GM21390 (cell line): ENCODE results near the gene L1CAM.

Experiments used
- ATAC-seq: cut with Tn5 transposase; IDR thresholded peaks from one replicate; pipeline ENCODE4 v1.9.1; 2021; ENCODE audit not compliant: unreplicated experiment

Gene L1CAM, protein sequence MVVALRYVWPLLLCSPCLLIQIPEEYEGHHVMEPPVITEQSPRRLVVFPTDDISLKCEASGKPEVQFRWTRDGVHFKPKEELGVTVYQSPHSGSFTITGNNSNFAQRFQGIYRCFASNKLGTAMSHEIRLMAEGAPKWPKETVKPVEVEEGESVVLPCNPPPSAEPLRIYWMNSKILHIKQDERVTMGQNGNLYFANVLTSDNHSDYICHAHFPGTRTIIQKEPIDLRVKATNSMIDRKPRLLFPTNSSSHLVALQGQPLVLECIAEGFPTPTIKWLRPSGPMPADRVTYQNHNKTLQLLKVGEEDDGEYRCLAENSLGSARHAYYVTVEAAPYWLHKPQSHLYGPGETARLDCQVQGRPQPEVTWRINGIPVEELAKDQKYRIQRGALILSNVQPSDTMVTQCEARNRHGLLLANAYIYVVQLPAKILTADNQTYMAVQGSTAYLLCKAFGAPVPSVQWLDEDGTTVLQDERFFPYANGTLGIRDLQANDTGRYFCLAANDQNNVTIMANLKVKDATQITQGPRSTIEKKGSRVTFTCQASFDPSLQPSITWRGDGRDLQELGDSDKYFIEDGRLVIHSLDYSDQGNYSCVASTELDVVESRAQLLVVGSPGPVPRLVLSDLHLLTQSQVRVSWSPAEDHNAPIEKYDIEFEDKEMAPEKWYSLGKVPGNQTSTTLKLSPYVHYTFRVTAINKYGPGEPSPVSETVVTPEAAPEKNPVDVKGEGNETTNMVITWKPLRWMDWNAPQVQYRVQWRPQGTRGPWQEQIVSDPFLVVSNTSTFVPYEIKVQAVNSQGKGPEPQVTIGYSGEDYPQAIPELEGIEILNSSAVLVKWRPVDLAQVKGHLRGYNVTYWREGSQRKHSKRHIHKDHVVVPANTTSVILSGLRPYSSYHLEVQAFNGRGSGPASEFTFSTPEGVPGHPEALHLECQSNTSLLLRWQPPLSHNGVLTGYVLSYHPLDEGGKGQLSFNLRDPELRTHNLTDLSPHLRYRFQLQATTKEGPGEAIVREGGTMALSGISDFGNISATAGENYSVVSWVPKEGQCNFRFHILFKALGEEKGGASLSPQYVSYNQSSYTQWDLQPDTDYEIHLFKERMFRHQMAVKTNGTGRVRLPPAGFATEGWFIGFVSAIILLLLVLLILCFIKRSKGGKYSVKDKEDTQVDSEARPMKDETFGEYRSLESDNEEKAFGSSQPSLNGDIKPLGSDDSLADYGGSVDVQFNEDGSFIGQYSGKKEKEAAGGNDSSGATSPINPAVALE

DNA sequence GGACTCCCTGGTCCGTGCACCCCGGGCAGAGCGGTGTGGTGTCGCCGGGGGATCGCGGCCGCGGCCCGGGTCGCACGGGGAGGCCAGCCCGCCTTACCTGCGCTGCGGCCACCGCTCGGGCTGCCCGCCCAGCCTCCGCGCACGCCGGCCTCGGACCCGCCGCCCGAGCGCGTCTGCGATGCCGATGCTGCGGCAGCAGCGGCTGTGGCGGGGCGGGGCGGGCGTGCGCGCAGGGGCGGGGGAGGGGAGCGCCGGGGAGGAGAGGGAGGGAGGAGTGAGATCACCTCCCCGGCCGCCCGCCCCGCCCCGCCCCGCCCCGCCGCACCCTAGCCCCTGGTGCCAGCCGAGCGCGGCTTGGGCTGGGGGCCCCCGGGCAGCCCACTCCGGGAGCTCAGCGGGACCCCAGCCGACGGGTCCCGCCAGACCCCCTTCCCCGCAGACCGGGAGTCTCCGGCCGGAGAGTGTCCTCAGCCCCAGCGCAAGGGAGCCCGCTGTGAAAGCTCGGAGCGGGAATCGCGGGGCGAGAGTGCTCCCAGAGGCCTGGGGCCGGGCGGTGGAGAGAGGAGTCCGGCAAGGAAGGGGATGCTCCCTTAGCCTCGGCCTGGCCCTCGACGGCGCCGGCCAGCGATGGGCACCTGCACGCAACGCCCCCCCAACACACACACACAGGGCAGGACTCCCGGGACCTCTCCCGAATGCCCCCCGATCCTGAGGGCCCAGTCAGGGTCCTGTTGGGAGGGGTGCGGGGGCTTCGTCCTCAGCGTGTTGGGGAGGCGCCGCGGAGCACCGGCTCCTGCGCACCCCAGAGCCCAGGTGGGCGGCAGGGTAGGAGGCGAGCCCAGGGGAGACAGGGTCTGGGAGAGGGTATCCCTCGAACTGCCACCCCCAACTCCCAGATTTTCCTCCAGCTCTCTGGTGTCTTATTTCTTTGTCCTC is at the start of gene L1CAM:
TSS of gene L1CAM (minus strand) at position 206 of the 936 bp plus-strand sequence. CDS start 10,337 bp downstream, outside the sequence.
- no peak for ATAC-seq

DNA sequence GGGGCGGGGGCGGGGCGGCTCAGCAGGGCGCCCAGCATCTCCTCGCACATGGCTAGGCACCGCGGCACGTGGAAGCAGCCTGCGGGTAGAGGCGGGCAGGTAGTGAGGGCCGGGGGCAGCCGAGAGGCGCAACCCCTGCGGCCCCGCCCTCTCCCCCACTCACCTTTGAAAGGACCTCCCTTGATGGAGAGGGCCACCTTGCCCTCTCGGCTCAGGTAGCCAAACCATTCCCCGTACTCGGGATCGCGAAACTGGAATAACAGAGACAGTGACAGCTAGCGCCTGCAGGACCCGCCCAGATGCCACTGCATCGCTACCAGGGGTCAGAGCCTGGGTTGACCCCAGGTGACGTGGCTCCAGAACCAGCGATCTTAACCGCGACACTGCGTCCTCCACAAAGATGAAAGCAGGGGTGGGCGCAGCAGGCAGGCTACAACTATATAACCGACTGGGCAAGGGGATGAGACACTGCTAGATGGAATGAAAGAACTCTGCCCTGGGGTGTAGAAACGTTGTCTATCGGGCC is 49.4 kb upstream of the L1CAM start:
- peak; percentile 1 for ATAC-seq

DNA sequence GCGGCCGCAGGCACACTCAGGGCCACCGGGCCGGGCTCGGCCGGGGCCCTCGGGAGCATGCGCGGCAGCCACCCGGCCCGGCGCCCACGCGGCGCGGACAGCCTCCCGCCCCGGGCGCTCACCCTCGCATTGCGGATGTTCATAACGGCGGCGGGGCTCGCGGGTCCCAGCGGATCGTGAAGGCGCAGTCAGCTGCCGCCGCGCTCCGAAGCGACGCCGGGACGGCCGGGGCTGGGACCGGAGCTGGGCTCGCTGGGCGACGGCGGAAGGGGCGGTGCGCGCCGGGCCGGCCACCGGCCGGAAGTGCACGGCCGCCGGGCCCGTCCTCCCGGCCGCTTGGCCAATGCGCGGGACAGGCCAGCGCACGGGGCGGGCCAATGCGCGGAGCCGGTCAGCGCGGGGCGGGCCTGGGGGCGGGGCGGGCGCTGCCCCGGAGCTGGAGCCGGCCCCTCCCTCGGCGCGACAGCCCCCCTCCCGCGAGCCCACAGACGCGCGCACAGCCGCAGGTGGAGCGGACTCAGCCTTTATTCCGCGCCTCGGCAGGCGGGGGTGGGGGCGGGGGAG is 48.9 kb upstream of the L1CAM start, which contains the start of gene NAA10:
TSS of gene NAA10 (minus strand) at position 276 of the 564 bp plus-strand sequence. CDS start at position 143, 133 bp downstream.
- ATAC-seq: peak; percentile 89

DNA sequence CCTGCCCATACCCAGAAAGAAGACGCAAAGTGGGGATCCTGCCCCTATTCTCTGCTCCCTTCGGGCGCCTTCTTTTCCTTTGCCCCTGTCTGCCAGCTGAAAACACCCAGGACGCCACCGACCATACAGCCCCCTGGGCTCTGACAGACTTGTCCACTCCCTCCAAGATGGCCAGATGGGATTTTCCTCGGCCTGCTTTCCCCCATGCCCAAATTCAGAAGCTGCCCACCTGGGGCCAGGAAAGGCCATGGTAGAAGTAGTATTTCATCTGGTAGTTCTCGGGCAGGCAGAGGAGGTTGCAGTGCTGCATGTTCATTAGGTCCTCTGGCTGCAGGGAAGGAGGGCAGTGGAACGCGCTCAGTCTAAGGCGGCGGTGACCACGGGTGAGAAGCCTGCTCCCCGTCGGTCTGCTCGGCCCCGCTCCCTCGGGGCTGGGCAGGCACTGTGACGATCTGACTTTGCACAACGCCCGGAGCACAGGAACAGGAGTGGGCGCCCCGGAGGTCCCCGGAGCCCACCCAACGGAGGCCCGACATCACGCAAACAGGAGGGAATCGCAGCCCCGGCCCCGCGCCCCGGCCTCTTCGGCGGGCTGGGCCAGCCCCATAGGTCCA is 48.3 kb upstream of the L1CAM start:
- peak; percentile 18 for ATAC-seq

DNA sequence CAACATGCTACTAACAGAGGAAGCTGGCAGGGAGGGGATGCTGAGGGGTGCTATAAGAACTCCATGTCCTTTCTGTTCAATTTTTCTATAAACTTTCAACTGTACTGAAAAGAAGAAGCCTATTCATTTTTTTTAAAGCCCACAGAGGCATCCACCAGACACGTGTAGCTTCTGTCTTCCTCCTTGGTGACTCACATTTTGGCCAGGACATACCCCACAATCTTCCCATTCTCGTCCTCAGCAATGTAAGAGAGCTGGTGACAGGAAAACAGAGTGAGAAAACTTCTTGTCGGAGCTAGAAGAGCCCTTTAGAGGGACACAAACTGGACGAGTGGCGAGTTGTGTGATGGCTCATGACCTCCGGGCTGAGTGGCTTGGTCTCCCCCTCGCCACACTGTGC is 47.8 kb upstream of the L1CAM start:
- ATAC-seq: no peak

DNA sequence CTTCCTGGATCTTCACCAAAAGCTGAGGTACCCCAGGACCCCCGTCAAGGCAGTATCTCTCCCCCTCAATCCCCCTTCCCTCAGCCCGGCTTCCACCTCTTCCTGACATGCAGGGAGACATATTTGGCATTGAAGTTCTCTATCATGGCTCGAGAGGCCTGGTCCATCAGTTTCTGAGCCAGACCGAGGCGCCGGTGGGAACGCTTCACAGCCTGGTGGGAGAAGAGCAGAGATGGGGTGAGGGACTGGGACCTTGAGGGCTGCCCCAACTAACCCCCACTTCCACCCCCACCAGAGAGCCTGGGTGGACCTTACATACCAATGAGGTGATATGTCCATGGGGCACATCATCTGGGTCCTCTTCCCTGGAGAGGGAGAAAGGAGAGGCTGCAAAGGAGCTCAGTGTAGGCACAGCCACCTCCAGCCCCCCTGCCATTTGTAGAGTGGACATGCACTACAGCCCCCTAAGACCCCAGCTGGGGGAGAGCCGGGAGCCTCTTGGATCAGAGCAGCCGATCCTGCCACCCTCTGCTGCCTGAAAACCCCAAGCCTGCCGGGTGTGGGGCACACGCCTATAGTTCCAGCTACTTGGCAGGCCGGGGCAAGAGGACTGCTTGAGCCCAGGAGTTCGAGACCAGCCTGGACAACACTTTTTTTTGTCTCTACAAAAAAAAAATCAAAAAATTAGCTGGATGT is 46.4 kb upstream of the L1CAM start:
- no peak for ATAC-seq

DNA sequence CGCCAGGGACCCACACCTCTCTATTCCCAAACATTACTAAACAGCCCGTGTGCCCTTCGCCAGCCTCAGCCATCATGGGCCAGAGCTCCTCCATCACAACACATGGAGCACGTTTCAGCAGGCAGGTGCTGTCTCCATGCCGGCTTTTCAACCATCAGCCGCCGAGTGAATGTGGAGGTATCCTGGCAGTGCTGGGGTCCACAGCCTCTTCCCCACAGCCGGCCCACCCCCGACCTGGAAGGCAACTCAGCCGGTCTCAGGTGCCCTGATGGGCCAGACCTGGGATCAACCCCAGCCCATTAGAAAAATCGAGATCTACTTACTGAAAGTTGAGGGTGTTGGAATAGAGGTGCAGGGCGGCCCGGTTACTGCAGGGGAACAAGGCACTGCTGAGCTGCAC is 45.8 kb upstream of the L1CAM start:
- ATAC-seq: no peak

DNA sequence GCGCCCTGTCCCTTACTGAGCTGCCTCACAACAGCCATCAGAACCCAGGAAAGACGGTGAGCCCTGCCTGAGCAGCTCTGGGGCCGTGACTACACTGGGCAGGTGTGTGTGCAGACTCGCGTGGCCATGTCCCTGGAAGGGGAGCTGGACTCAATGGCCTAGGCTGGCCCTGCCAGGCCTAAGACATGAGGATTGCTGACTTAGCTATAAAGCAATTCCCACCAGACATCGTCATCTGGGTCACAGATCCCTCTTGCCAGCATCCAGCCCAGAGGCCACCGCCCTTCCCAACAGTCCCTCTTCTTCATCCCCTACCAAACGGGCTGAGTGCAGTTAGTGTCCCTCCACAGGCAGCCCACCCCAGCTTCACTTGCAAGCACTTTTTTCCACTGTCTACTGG is 45.2 kb upstream of the L1CAM start:
- ATAC-seq: no peak

DNA sequence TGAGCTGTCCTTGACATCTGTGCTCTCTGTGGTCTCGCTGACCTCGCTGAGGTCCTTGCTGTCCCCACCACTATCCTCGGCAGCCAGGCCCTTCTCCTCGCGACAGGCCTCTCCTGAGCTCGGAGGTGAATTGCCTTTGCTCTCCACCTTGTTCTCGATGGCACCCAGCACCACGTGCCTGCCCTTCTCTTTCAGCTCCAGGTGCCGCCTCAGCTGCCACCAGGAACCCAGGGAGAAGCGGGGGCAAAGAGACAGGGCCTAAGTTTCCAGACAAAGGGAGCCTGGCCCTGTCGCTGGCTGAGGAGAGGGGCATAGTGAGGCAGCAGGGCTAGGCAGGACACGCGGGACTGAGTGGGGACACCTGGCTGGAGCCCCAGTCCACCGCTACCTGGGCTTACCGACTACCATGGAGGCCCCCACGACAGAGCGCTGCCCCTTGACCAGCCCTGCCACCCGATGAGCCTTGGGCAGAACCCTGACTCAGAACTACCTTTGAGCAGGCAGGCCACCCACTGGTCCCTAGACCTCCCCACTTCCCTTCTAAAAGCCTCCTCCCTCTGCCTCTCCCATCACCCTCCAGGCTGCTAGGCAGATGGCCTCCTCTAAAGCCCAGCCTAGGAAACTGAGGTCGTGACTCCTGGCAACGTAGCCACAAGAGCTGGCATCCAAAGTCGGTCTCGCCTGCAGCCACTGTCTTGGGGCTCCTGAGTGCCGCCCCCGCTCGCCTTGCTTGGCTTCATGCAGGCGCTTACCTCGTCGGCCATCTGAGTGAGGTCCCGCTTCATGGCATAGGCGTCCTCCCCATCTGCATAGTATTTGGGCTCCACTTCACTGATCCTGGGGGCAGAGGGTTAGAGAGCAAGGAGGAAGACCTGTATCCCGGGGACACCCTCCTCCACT is 44.3 kb upstream of the L1CAM start:
- no peak for ATAC-seq

DNA sequence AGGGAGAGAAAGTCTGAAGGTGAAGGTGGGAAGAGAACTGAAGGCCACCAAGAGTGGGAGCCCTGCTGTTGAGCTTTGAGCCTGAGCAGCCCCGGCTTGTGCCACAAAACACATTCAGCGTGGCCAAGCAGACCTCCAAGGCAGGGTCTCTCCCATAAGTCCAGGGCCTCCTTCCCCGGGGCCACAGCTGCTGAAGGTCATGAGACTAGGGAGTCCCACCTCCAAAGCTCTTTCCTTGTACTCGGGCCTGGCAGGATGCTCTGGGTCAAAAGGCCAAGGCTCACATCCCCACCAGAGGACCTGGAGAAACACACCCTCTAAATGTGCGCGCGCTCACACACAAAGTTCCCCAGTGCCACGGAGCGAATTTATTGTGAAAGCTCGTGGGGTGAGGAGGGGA is 43.6 kb upstream of the L1CAM start:
- no peak for ATAC-seq

DNA sequence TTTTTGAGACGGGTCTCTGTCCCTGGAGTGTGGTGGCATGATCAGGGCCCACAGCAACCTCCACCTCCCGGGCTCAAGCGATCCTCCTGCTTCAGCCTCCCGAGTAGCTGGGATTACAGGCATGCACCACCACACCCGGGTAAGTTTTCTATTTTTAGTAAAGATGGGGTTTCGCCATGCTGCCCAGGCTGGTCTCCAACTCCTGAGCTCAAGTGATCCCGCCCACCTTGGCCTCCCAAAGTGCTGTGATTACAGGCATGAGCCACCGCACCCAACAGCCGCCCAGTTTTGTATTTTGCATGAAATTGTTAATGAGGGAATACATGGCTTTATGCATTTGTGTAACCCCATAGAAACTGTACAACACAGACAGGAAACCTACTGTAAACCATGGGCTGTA is 42.9 kb upstream of the L1CAM start:
- ATAC-seq: no peak

DNA sequence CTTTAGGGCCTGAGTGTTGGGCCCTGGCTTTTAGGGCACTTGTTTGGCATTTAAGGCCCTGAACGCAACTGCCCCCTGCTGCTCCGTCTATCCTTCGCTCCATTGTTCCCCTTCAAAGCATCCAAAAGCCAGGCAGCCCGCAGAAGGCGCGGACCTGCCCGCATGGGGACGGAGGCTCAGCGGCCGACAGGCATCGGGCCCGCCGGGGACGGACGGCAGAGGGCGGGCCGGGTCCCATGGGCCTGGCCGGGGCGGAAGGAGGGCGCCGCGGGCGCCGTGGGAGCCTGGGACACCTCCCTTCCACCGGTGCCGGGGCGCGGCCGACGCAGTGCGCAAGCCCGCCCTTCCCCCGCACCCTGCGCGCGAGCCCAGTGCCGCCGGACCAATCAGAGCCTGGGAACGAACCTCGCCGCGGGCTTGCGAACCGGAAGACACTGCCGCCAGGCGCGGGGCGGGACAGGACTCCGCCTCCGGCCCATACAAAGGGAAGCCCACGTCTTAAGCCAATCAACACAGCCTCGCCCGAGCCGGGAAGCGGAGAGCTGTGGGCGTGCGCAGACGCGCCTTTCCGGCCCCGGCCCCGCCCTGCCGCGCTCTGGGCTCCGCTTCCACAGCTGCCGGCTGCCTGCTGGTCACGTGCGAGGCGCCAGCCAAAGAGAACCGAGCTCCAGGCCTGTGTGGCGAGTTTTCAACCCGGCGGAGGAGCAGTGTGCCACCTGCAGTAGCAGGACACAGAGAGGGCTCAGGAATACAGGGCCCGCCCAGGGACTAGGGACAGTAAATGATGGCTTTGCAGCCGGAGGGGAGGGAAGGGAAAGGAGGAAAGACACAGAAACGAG is 42.2 kb upstream of the L1CAM start:
- peak; percentile 67 for ATAC-seq

DNA sequence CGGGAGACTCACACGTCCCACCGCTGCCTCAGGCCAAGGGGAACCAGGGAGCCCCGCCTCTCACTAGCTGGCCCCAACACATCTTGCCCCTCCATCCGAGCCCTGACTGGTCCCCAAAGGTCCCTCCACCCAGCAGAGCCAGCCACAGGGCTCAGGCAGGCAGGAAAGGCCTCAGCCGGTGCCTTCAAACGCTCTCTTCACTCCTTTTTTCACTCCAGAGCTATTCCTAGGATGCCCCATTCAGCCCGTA is 41.6 kb upstream of the L1CAM start:
- no peak for ATAC-seq

DNA sequence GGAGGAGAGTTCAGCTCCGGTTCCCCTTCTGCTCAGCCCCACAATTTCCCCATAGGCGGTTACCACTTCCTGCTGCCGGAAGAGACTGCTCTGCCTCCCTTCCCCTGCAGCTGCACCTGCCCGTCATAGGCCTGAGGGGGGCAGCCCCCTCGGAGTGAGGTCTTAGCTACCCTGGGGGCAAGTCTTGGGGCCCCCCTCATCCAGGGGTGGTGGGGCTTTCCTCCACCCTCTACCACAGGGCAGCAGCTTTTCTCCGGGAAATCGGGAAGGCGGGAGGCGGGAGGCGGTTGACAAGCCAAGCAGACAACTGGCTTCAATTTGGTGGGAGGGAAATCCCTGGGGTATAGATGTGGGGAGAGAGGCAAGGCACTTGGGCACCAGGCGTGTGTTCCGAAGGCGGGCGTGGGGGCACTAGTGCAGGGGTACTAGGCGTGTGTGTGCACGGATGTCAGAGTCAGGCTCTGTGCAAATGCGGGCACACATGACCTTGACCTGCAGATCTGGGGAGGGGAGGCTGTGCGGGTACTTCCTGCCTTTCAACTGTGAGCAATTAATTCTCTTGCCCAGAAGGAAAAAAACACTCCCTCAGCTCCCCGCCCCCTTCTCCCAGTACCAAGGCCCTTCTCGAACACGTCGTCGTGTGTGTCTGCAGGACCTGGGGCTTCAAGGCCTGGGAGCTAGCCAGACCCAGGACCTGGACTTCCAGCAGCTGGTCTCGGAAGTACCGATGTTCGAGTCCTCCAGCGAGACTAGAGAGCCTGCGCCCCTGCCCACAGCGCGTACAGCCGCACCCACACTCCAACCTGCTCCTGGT is 41.1 kb upstream of the L1CAM start:
- no peak for ATAC-seq

DNA sequence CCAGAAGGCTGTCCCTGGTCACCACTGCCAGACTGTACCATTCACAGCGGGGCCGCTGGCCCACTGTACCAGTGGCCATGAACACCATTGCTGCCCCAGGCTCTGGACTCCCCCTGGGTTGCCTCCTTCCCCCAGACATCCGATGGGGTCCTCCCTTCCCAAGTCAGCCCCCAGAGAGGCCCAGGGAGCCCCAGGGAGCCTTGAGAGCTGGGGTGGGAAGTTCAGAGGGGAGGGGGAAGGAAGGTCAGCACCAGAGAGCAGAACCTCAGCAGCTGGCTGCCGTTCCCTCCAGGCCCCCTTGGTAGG is 40.5 kb upstream of the L1CAM start:
- no peak for ATAC-seq
